T-helper 9 cell (primary cell): ENCODE results near the gene GAB1.

Source experiments
- DNase-seq: peaks from one replicate; pipeline ENCODE4 v3.0.0-alpha.2; 2020
- total RNA-seq, 2 donors: gene quantifications; one replicate each; lab custom pipeline; 2026; lab: John Stamatoyannopoulos, UW

The GAB1 gene
- 0.56 to 2.2 reads per million in 2 donors for total RNA-seq

- no peak for DNase-seq
These were observed at the start of gene GAB1 for GRCh38 chr4:143336781-143337599. TSS of gene GAB1 (plus strand) at chr4:143336876. CDS start at chr4:143337189, 313 bp downstream.

GRCh38 chr4:143287572-143287923 lies 49.1 kb upstream of the GAB1 start:
- DNase-seq, result no peak

- DNase-seq, result no peak
These were observed 48.5 kb upstream of the GAB1 start for GRCh38 chr4:143288171-143288570.

GRCh38 chr4:143289370-143289769 lies 47.3 kb upstream of the GAB1 start:
- DNase-seq, result no peak

GRCh38 chr4:143291314-143291713 lies 45.4 kb upstream of the GAB1 start:
- no peak for DNase-seq

- DNase-seq, result no peak
These were observed 43.8 kb upstream of the GAB1 start for GRCh38 chr4:143292858-143293257.

GRCh38 chr4:143294310-143294709 lies 42.4 kb upstream of the GAB1 start:
- DNase-seq, result no peak

GRCh38 chr4:143294710-143295275 lies 41.9 kb upstream of the GAB1 start:
- no peak for DNase-seq

- DNase-seq, result no peak
These were observed 40.1 kb upstream of the GAB1 start for GRCh38 chr4:143296397-143297067.

- no peak for DNase-seq
These were observed 35.8 kb upstream of the GAB1 start for GRCh38 chr4:143300860-143301259.

- no peak for DNase-seq
These were observed 34.1 kb upstream of the GAB1 start for GRCh38 chr4:143302536-143302935.

GRCh38 chr4:143306788-143307187 lies 29.9 kb upstream of the GAB1 start:
- DNase-seq, result no peak

- no peak for DNase-seq
These were observed 29.1 kb upstream of the GAB1 start for GRCh38 chr4:143307531-143307930.

GRCh38 chr4:143308377-143308776 lies 28.3 kb upstream of the GAB1 start:
- DNase-seq, result no peak

GRCh38 chr4:143311924-143312323 lies 24.8 kb upstream of the GAB1 start:
- no peak for DNase-seq

GRCh38 chr4:143313521-143313920 lies 23.2 kb upstream of the GAB1 start:
- DNase-seq, result no peak

- no peak for DNase-seq
These were observed 22.7 kb upstream of the GAB1 start for GRCh38 chr4:143313996-143314395.

GRCh38 chr4:143320113-143320512 lies 16.6 kb upstream of the GAB1 start:
- no peak for DNase-seq

GRCh38 chr4:143326735-143327134 lies 9.9 kb upstream of the GAB1 start:
- no peak for DNase-seq

GRCh38 chr4:143329985-143330384 lies 6.7 kb upstream of the GAB1 start:
- no peak for DNase-seq

GRCh38 chr4:143335979-143336780 lies 496 bp upstream of the GAB1 start:
- DNase-seq, result no peak

GRCh38 chr4:143337600-143338287 lies 1.1 kb downstream of the GAB1 start:
- no peak for DNase-seq

- no peak for DNase-seq
These were observed 1.6 kb downstream of the GAB1 start for GRCh38 chr4:143338313-143338712.
